Stimulated activated CD8-positive, alpha-beta memory T cell treated with anti-CD3 and anti-CD28 coated beads, Interleukin-12 subunit alpha, Interleukin-12 subunit beta, amount 100 ng/mL, for 24 hours (primary cell): Measurements from ENCODE around the gene TASP1.
"Not testable (repeated sequence)": the region's sequence is repeated elsewhere in the genome, so short reads cannot be mapped to it uniquely, and the experiment has no call there.

Experiments used
- DNase-seq: peaks from one replicate; pipeline ENCODE4 v3.0.0-alpha.2; 2020; ENCODE audit errors: extremely low read depth

The TASP1 gene

DNA sequence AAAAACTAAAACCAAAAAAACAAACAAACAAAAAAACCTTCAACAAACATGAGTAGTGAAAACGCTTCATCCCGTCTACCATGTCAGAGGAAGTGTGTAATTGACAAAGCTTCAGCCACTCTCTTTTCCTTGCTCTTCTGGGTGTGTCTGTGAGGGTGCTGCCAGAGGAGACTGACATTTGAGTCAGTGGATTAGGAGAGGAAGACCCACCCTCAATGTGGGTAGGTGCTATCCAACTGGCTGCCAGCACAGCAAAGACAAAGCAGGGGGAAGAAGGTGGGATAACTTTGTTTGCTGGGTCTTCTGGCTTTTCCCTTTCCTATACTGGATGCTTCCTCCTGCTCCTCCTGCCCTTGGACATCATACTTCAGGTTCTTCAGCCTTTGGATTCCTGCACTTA is 145.6 kb downstream of the TASP1 start:
- DNase-seq, result no peak

DNA sequence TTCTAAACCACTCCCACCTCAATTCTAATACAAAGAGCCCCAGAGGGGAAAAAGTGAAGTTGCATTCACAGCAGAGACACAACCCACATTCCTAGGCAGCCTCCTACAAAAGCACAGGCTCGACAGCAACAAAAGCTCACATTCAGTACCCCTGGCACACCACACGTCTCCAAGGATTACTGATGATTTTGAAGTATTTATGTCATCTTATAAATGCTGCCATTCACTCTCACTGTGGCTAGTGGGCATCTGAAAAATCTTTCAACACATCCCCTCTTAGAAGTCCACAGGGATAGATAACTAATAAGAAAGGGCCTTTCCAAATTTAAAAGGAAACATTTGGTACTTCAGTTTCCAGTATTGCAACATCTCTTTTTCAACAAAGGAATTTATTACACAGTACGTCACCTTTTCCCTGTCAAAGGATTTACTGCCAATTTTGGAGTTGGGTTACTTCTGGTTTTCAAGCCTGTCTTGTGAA is 146.7 kb downstream of the TASP1 start:
- DNase-seq, result no peak

DNA sequence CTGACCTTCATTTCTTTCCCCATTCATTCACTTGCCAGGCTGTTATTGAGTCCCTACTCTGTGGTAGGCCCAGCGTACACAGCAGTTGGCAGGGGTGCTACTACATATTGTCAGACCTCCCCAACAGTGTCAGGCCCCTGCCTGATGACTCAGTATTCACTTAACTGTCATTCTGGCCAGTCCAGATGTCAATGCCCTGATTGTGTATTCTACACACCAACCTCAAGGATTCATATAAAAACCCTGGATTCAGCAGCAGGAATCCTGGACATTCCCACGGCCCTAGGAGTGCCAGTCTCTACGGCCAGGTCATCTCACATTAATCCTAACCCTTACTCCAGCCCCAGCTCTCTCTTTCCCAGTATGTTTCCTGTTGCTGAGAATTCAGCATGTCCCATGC is 151.5 kb downstream of the TASP1 start:
- DNase-seq, result no peak

GRCh38 chr20:13486694-13487093 is 152.0 kb downstream of the TASP1 start:
- DNase-seq, result no peak

DNA sequence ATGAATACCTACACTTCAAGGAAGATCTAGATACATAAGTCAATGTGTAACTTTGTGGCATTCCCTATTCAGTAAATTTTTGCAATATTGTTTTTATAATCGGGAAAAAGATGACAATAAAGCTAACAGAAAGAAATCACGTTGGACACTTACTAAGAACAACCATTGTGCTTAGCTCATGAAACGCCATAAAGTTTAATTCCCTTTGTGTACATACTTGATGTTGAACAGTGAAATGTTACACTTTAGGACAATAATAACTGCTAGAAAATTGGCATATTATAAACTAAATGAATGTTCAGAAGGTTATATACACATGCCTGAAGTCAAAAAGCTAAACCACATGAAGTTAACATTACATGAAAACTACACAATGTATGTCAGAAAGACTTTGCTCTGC is 153.2 kb downstream of the TASP1 start:
- no peak for DNase-seq

- not testable (repeated sequence) for DNase-seq
These were observed 153.7 kb downstream of the TASP1 start for GRCh38 chr20:13485019-13485418.

DNA sequence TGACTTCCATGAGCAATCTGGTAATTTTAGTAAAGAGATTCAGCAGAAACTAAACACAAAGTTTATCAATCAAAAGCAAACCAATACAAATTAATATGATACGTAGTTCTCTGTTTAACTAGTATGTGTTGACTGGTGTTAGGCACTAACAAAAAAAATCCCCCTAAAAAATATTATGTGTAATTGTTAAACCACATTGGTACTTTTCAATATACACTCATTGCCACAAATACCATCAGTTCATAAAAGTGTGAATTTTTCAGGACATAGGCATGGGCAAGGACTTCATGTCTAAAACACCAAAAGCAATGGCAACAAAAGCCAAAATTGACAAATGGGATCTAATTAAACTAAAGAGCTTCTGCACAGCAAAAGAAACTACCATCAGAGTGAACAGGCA is 155.3 kb downstream of the TASP1 start:
- not testable (repeated sequence) for DNase-seq

GRCh38 chr20:13478366-13478765 is 160.4 kb downstream of the TASP1 start:
- no peak for DNase-seq

DNA sequence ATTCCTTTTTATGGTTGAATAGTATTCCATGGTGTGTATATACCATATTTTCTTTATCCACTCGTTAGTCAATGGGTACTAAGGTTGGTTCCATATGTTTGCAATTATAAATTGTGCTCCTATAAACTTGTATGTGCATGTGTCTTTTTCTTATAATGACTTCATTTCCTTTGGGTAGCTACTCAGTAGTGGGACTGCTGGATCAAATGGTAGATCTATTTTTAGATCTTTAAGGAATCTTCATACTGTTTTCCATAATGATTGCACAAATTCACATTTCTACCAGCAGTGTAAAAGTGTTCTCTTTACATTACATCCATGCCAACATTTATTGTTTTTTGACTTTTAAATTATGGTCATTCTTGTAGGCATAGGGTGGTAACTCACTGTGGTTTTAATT is 164.3 kb downstream of the TASP1 start:
- no peak for DNase-seq

- no peak for DNase-seq
These were observed 169.5 kb downstream of the TASP1 start for GRCh38 chr20:13469262-13469661.

DNA sequence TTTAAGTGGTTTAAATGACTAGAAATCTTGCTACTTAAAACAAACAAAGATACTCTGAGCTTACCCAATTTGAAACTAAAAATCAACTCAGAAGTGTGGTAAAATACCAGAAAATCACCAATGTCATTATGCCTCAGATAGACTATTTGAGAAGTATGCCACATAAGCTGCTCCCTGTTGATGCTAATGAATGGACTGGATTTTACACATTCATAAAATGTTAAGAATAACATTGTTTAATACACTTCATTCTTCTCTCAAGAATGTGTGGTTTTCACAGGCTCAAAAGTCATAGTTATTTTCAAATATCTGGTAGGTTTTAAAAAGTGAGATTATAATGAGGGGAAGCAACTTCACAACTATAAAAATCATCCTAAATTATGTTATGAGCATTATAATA is 170.6 kb downstream of the TASP1 start:
- no peak for DNase-seq

- DNase-seq, result no peak
These were observed 174.0 kb downstream of the TASP1 start for GRCh38 chr20:13464702-13465101.

- DNase-seq, result no peak
These were observed 176.8 kb downstream of the TASP1 start for GRCh38 chr20:13461849-13462458.

DNA sequence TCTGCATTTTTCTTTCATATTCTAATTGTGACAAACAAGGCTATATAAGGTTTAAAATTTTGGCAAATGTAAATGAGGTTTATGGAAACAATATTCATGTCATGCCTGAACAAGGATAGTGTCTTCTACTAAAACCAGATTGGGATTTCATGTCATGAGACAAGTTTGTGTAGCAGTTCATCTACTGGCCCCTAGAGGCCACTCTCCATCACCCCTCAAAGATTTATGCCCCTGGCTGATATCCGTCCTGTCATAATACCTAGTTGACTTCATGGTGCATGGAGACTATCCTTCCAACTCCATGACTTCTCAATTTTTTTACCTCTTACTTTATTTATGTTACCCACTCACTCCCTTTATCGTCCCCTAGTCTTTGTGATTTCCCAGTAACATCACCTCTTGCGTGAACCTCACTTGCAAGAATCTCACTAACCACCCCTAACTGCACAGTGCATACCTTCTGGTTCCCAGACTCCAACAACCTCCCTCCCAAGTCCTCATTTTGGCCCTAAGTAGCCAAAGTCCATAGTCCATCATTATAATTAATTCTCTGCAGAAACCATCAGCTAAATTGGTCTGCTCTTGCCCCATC is 179.8 kb downstream of the TASP1 start:
- DNase-seq, result no peak

- DNase-seq, result no peak
These were observed 181.2 kb downstream of the TASP1 start for GRCh38 chr20:13457487-13457886.

GRCh38 chr20:13455713-13456112 is 183.0 kb downstream of the TASP1 start:
- DNase-seq, result no peak

DNA sequence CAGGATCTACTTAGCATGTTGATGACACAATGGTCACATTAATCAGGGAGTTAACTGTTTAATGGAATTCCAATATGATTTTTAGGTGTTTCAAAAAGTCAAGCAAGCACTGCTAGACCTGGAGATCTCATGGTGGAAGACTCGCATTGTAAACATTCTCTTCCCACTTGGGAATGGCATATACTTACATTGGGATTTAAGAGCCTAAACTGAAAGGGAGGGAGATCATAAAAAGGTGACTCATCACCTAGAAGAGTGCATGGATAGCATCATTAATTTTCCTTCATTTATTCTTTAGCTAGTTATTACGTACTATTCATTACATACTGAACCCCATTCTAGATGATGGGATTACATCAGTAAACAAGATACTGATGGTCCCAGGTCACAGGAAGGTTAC is 185.4 kb downstream of the TASP1 start:
- no peak for DNase-seq

DNA sequence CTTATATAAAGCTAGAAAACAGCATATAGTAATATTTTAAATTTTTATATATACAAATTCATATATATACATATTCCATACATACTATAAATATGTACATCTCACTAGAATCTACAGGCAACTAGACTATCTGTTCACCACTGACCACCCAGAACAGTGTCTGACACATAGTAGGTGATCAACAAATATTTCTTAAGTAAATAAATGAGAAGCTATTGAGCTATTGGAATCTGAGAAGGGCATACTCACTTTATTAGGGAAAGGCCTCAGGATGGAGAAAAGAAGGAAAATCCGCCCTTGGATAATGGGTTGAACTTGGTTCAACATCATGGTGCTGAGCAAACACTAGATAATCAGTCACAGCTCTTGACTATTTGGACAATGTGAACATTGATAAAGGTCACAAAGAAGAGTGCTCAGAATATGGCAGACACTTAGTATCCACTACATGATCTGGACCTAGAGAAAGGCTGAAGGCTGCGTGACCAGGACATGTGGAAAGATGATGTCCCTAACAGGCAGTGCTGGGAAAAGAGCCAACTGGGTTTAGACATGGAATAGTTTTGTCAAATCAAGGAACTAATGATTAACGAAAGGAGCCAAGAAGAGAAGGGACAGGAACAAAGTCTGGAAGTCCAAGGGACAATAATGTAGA is 186.1 kb downstream of the TASP1 start:
- no peak for DNase-seq

- no peak for DNase-seq
These were observed 188.8 kb downstream of the TASP1 start for GRCh38 chr20:13449868-13450434.

GRCh38 chr20:13447385-13448180 is 191.1 kb downstream of the TASP1 start:
- DNase-seq, result no peak

DNA sequence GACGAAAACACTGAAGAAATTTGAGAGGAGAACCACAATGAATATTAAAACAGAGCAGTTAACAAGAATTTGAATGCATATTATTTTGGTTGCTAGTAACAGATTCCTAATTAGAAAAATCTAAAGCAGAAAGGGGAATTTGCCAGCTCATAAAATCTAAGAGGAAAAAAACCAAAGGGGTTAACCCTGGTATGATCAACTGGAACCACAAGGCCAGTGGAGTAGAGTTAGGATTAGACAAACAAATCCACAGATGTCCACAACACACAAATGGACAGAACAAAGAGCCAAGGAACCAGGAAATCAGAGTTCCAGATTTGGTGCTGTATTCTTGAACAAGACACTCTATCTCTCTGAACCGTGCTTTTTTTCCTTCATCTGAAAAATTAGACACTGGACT is 195.0 kb downstream of the TASP1 start:
- DNase-seq, result no peak

DNA sequence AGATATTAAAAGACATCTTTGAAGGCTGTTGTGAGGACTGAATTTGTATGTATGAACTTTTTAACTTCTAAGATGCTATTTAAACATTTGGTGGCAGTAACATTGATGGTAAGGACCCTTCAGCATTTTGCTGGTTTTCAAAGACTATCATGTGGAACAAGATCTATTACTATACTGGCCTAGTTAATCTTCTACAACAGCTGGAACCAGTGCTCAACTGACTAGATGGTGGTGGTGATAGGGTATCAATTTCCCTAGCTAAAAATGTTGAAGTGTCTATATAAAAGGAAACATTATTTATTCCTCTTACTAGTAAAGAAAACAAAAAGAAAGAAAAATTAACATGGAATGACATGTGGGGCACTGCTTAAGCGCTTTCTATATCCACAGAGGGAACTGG is 195.7 kb downstream of the TASP1 start:
- no peak for DNase-seq
